Stimulated activated CD4-positive, alpha-beta T cell treated with anti-CD3 and anti-CD28 coated beads, Interleukin-4, amount 100 ng/mL, for 48 hours (primary cell): ENCODE measurements around the gene ISM1.
A peak's percentile ranks its signal among the peaks of the same experiment; 100 is the strongest.

Source experiments
- DNase-seq, 2 donors: peaks; one replicate each; pipeline ENCODE4 v3.0.0-alpha.2; 2020; ENCODE audit warnings: low read depth in 2 of 2

Gene ISM1

GRCh38 chr20:13256606-13257005 lies 35.5 kb downstream of the ISM1 start:
- DNase-seq, result no peak

- DNase-seq, result no peak
Measured at GRCh38 chr20:13259921-13260320, 38.8 kb downstream of the ISM1 start.

- DNase-seq, result no peak
Measured at GRCh38 chr20:13260650-13261279, 39.7 kb downstream of the ISM1 start.

- peak; percentile 59 for DNase-seq
Measured at GRCh38 chr20:13261460-13262301, 40.6 kb downstream of the ISM1 start.

GRCh38 chr20:13262302-13262650 lies 41.2 kb downstream of the ISM1 start:
- no peak for DNase-seq

GRCh38 chr20:13262671-13263360 lies 41.7 kb downstream of the ISM1 start:
- no peak for DNase-seq

GRCh38 chr20:13263451-13263850 lies 42.4 kb downstream of the ISM1 start:
- no peak for DNase-seq

- DNase-seq, result no peak
Measured at GRCh38 chr20:13264907-13265306, 43.8 kb downstream of the ISM1 start.

- DNase-seq, result no peak
Measured at GRCh38 chr20:13265941-13266340, 44.9 kb downstream of the ISM1 start.

- DNase-seq, result no peak
Measured at GRCh38 chr20:13267231-13267630, 46.2 kb downstream of the ISM1 start.

- no peak for DNase-seq
Measured at GRCh38 chr20:13268953-13269352, 47.9 kb downstream of the ISM1 start.

- DNase-seq, result no peak
Measured at GRCh38 chr20:13270211-13270610, 49.1 kb downstream of the ISM1 start.

GRCh38 chr20:13271098-13271497 lies 50.0 kb downstream of the ISM1 start:
- DNase-seq, result no peak

GRCh38 chr20:13271977-13272975 lies 51.2 kb downstream of the ISM1 start:
- DNase-seq, result no peak

GRCh38 chr20:13274275-13274861 lies 53.3 kb downstream of the ISM1 start:
- DNase-seq, result no peak

GRCh38 chr20:13276945-13277541 lies 56.0 kb downstream of the ISM1 start:
- no peak for DNase-seq

GRCh38 chr20:13277663-13278295 lies 56.7 kb downstream of the ISM1 start:
- no peak for DNase-seq

- DNase-seq, result no peak
Measured at GRCh38 chr20:13278812-13279570, 57.9 kb downstream of the ISM1 start.

GRCh38 chr20:13280609-13281324 lies 59.7 kb downstream of the ISM1 start:
- no peak for DNase-seq
